Ovary (tissue), 9 donors: ENCODE results near the gene SLC22A1. TPM values are rescaled to one million over a fixed set of nuclear protein-coding genes. Genes with fewer than 3 reads are reported as not detected.
A peak's percentile ranks its signal among the peaks of the same experiment; 100 is the strongest.

Experiments used
- DNase-seq, 5 donors: peaks; one replicate each; pipeline ENCODE4 v3.0.0-alpha.2; 2019 to 2020
- H3K27ac ChIP-seq, 2 donors: fragments of 200-600 bp; one replicate each; pipeline versions ENCODE4 v1.5.1 to v1.8.0; 2019 to 2022
- H3K27me3 ChIP-seq: fragments of 200-600 bp; one replicate; pipeline ENCODE4 v1.8.0; 2022
- H3K36me3 ChIP-seq: fragments of 200-600 bp; sonication (generic); one replicate; pipeline ENCODE4 v1.5.1; 2019
- H3K4me1 ChIP-seq: one replicate; pipeline ENCODE4 v1.8.1; 2013; ENCODE audit warnings: mild to moderate bottlenecking, moderate library complexity; ENCODE audit not compliant: insufficient read depth
- H3K4me3 ChIP-seq: fragments of 200-600 bp; sonication (generic); one replicate; pipeline ENCODE4 v1.5.1; 2017
- H3K9me3 ChIP-seq, 2 donors: fragments of 200-600 bp in 1 of 2; sonication (generic) in 1 of 2; one replicate each; pipeline versions ENCODE4 v1.5.1 to v1.8.1; 2013 to 2019; ENCODE audit warnings: mild to moderate bottlenecking in 1 of 2, moderate library complexity in 1 of 2
- CTCF ChIP-seq, 3 donors: fragments of 450-650 bp in 2 of 3; fragments of 200-600 bp in 1 of 3; IDR thresholded peaks; one replicate each; pipeline versions ENCODE4 v1.5.1 to v1.8.0; 2016 to 2022; ENCODE audit warnings: antibody characterized with exemption in 3 of 3, mild to moderate bottlenecking in 1 of 3
- EP300 ChIP-seq: sonication (generic); formaldehyde crosslinking; IDR thresholded peaks from one replicate; pipeline ENCODE4 v1.6.1; 2017; ENCODE audit warnings: antibody characterized with exemption
- POLR2A ChIP-seq: fragments of 450-650 bp; IDR thresholded peaks from one replicate; pipeline ENCODE4 v1.6.1; 2017; ENCODE audit warnings: antibody characterized with exemption, mild to moderate bottlenecking, moderate library complexity
- WGBS, 3 donors: extraction: QIAGEN DNeasy Blood & Tissue Kit in 1 of 3; methylation state at CpG; one replicate each; pipeline versions ENCODE4 v1.1.5 to v1.1.7; 2013 to 2017; 5-methylcytosine and 5-hydroxymethylcytosine counted together
- intact Hi-C, 4 donors: fragments of 100-400 bp; cut with DNase I; formaldehyde crosslinking; loops; one replicate each; pipeline versions ENCODE4 v1.11.0 to v1.15.1; 2022 to 2023
- polyA plus RNA-seq, 2 donors: library from polyadenylated mRNA; stranded (reverse); fragments of 200-250 nt in 1 of 2; fragments of 350-450 nt in 1 of 2; fragmentation: Illumina TruSeq in 1 of 2; extraction: RNeasy Lipid Tissue Mini Kit (QIAGEN cat#74804) in 1 of 2; gene quantifications; one replicate each; pipeline ENCODE4 v1.2.3, GENCODE V29; 2013 to 2014
- total RNA-seq, 7 donors: library from RNA; depleted of rRNA in 2 of 7; stranded (reverse); fragments of >200 nt in 2 of 7; fragmentation: NEBNext Ultra II Directional in 3 of 7; extraction: Animal tissue kit (Norgen Biotek cat#: 25700) in 3 of 7; gene quantifications; one replicate each; pipeline versions ENCODE4 v1.1.0 to v1.2.4, GENCODE V29; 2016 to 2023
- donor health status: DM: no; HTN: no; CAD: no; lungs with moderate emphysema.
- donor health status: DM: no; HTN: no; CAD: no.
- donor health status: Bipolar disorder and iron deficiency.
- donor health status: DM: yes; HTN: yes; CAD: no.
- donor health status: DM: no; HTN: no; CAD: no.
- donor health status: DM: yes; HTN: yes; CAD: no.

Gene SLC22A1
- total and polyA plus RNA-seq, 9 donors = 0.23 to 2.4 (median 1.1) TPM; not detected in 1

- peaks cover 6% of the 10 kb centered on the region for H3K4me1 ChIP-seq
- H3K4me3 ChIP-seq = no peak overlapping the region
- TF ChIP-seq POLR2A (no peak), CTCF (IDR thresholded peaks at IDR 0.05) (no peak), EP300 (no peak)
- 87 to 95% (median 92%) methylated on average over 12 of the region's 12 CpGs for WGBS, 3 donors
- intact Hi-C loops = loop anchor here in 3 of 4 donors (5.0 to 10.0 kb wide), 3 partner anchors 210 to 320 kb away; partner anchors contain the start of gene SLC22A3 (in 1 of the 3)
- DNase-seq = no peak
- H3K36me3 ChIP-seq = no peaks in the 10 kb centered on the region
- H3K9me3 ChIP-seq = no peaks in the 10 kb centered on the region
- no peaks in the 10 kb centered on the region for H3K27me3 ChIP-seq
- no peak overlapping the region for H3K27ac ChIP-seq
Observed at GRCh38 chr6:160137130-160137988, 15.7 kb downstream of the SLC22A1 start.

- intact Hi-C loops = loop anchor here in 3 of 4 donors (5.0 to 10.0 kb wide), 3 partner anchors 209 to 319 kb away; partner anchors contain the start of gene SLC22A3 (in 1 of the 3)
- DNase-seq = peak; percentile 41 to 69 (median 68)
- H3K36me3 ChIP-seq = no peaks in the 10 kb centered on the region
- H3K27me3 ChIP-seq = no peaks in the 10 kb centered on the region
- WGBS, 3 donors = 46 to 59% (median 47%) methylated on average over 8 of the region's 8 CpGs
- H3K4me3 ChIP-seq = no peak overlapping the region
- TF ChIP-seq POLR2A (no peak), EP300 (no peak), CTCF (IDR thresholded peaks at IDR 0.05) (peak; percentile 54 to 83 (median 68))
- H3K4me1 ChIP-seq = peaks cover 6% of the 10 kb centered on the region
- H3K9me3 ChIP-seq = no peaks in the 10 kb centered on the region
- H3K27ac ChIP-seq = no peak overlapping the region
Observed at GRCh38 chr6:160137989-160138835, 16.6 kb downstream of the SLC22A1 start.

- intact Hi-C loops = loop anchor here in 3 of 4 donors (5.0 to 10.0 kb wide), 3 partner anchors 208 to 318 kb away; partner anchors contain the start of gene SLC22A3 (in 1 of the 3)
- peaks cover 6% of the 10 kb centered on the region for H3K4me1 ChIP-seq
- WGBS, 3 donors = 78 to 83% (median 80%) methylated on average over 13 of the region's 13 CpGs
Observed at GRCh38 chr6:160138839-160139419, 17.3 kb downstream of the SLC22A1 start.

More at GRCh38 chr6:160138839-160139419, 17.3 kb downstream of the SLC22A1 start:
- H3K27ac ChIP-seq = no peak overlapping the region
- TF ChIP-seq POLR2A (no peak), EP300 (no peak), CTCF (IDR thresholded peaks at IDR 0.05) (no peak)
- H3K27me3 ChIP-seq = no peaks in the 10 kb centered on the region
- no peak overlapping the region for H3K4me3 ChIP-seq
- H3K9me3 ChIP-seq = no peaks in the 10 kb centered on the region
- DNase-seq = no peak
- H3K36me3 ChIP-seq = no peaks in the 10 kb centered on the region
